NCI-H146 (cell line): ENCODE data around the gene SH3RF3.

Source experiments
- DNase-seq: peaks from one replicate; lab custom pipeline; 2025; lab: John Stamatoyannopoulos, UW

SH3RF3 gene

GRCh38 chr2:109182426-109182825 lies 53.4 kb downstream of the SH3RF3 start:
- DNase-seq, result no peak

- no peak for DNase-seq
These were observed 54.9 kb downstream of the SH3RF3 start for GRCh38 chr2:109183871-109184270.

- no peak for DNase-seq
These were observed 55.4 kb downstream of the SH3RF3 start for GRCh38 chr2:109184368-109184767.

- no peak for DNase-seq
These were observed 56.3 kb downstream of the SH3RF3 start for GRCh38 chr2:109185338-109185737.

GRCh38 chr2:109185821-109186570 lies 57.0 kb downstream of the SH3RF3 start:
- no peak for DNase-seq

GRCh38 chr2:109186656-109187250 lies 57.7 kb downstream of the SH3RF3 start:
- DNase-seq, result no peak

- DNase-seq, result no peak
These were observed 58.9 kb downstream of the SH3RF3 start for GRCh38 chr2:109187711-109188495.

GRCh38 chr2:109188496-109188890 lies 59.5 kb downstream of the SH3RF3 start:
- DNase-seq, result no peak

GRCh38 chr2:109188898-109189297 lies 59.9 kb downstream of the SH3RF3 start:
- no peak for DNase-seq

- no peak for DNase-seq
These were observed 60.7 kb downstream of the SH3RF3 start for GRCh38 chr2:109189751-109190150.

GRCh38 chr2:109193807-109194619 lies 65.0 kb downstream of the SH3RF3 start:
- DNase-seq, result no peak

- no peak for DNase-seq
These were observed 65.6 kb downstream of the SH3RF3 start for GRCh38 chr2:109194620-109194937.

- DNase-seq, result no peak
These were observed 66.4 kb downstream of the SH3RF3 start for GRCh38 chr2:109195193-109196045.

- DNase-seq, result no peak
These were observed 67.3 kb downstream of the SH3RF3 start for GRCh38 chr2:109196081-109196875.

- no peak for DNase-seq
These were observed 68.8 kb downstream of the SH3RF3 start for GRCh38 chr2:109197491-109198418.

GRCh38 chr2:109199790-109200189 lies 70.8 kb downstream of the SH3RF3 start:
- no peak for DNase-seq

GRCh38 chr2:109200616-109201464 lies 71.8 kb downstream of the SH3RF3 start:
- DNase-seq, result no peak
